Measurements from ENCODE around the gene SNCB.

- TF ChIP-seq CTCF (conservative IDR thresholded peaks at IDR 0.05) (no peak), ZFX (IDR thresholded peaks at IDR 0.05) (no peak)
Observed at GRCh38 chr5:176654856-176655255, 24.5 kb upstream of the SNCB start.
